Glutamatergic neuron (in vitro differentiated cells): Measurements from ENCODE around the gene IVNS1ABP. TPM values are rescaled to one million over a fixed set of nuclear protein-coding genes. Genes with fewer than 3 reads are reported as not detected.

Source experiments
- DNase-seq: peaks from one replicate; pipeline ENCODE4 v3.0.0; 2022
- H3K27ac Mint-ChIP-seq: one replicate; pipeline ENCODE4 v1.8.0; 2020; ENCODE audit warnings: mild to moderate bottlenecking, mixed read lengths, inconsistent platforms; ENCODE audit not compliant: unreplicated experiment
- H3K27me3 Mint-ChIP-seq: one replicate; pipeline ENCODE4 v1.8.0; 2020; ENCODE audit warnings: mild to moderate bottlenecking, moderate library complexity, mixed read lengths, inconsistent platforms; ENCODE audit not compliant: unreplicated experiment
- H3K36me3 Mint-ChIP-seq: one replicate; pipeline ENCODE4 v1.8.0; 2020; ENCODE audit warnings: mild to moderate bottlenecking, mixed read lengths, inconsistent platforms; ENCODE audit not compliant: unreplicated experiment
- H3K4me1 Mint-ChIP-seq: one replicate; pipeline ENCODE4 v1.8.0; 2020; ENCODE audit warnings: mild to moderate bottlenecking, low read depth, mixed read lengths, inconsistent platforms; ENCODE audit not compliant: unreplicated experiment
- H3K4me3 Mint-ChIP-seq: one replicate; pipeline ENCODE4 v1.8.0; 2020; ENCODE audit warnings: mild to moderate bottlenecking, mixed read lengths, inconsistent platforms; ENCODE audit not compliant: unreplicated experiment
- H3K9me3 Mint-ChIP-seq: one replicate; pipeline ENCODE4 v1.8.0; 2020; ENCODE audit warnings: mild to moderate bottlenecking, moderate library complexity, mixed read lengths, inconsistent platforms; ENCODE audit not compliant: unreplicated experiment
- CTCF ChIP-seq: fragments of 200-600 bp; sonication (generic); IDR thresholded peaks from one replicate; pipeline ENCODE4 v1.5.0; 2021; ENCODE audit not compliant: partially characterized antibody, unreplicated experiment
- total RNA-seq: library from RNA; stranded (reverse); fragmentation: NEBNext Ultra II Directional; extraction: Animal tissue kit (Norgen Biotek cat#: 25700); gene quantifications from one replicate; pipeline ENCODE4 v1.2.1, GENCODE V29; 2021; ENCODE audit not compliant: unreplicated experiment

IVNS1ABP gene
- total RNA-seq, 1 donor from 2014 or later = 93.2 TPM

- Mint-ChIP-seq H3K36me3 (no peaks in the 10 kb centered on the region), H3K27ac (no peak overlapping the region), H3K27me3 (peaks cover 2% of the 10 kb centered on the region), H3K4me3 (no peak overlapping the region), H3K4me1 (no peaks in the 10 kb centered on the region), H3K9me3 (no peaks in the 10 kb centered on the region)
- TF ChIP-seq CTCF = no peak
- DNase-seq = no peak
Observed at GRCh38 chr1:185287451-185287850, 29.6 kb downstream of the IVNS1ABP start.

GRCh38 chr1:185284533-185285276, 32.3 kb downstream of the IVNS1ABP start:
- H3K9me3 Mint-ChIP-seq = no peaks in the 10 kb centered on the region
- no peak overlapping the region for H3K4me3 Mint-ChIP-seq
- no peak for TF ChIP-seq CTCF
- no peak for DNase-seq
- H3K36me3 Mint-ChIP-seq = no peaks in the 10 kb centered on the region
- no peak overlapping the region for H3K27ac Mint-ChIP-seq
- peaks cover 2% of the 10 kb centered on the region for H3K27me3 Mint-ChIP-seq
- no peaks in the 10 kb centered on the region for H3K4me1 Mint-ChIP-seq

- Mint-ChIP-seq H3K9me3 (no peaks in the 10 kb centered on the region), H3K36me3 (no peaks in the 10 kb centered on the region), H3K27me3 (no peaks in the 10 kb centered on the region), H3K4me3 (no peak overlapping the region), H3K27ac (no peak overlapping the region), H3K4me1 (no peaks in the 10 kb centered on the region)
- TF ChIP-seq CTCF = no peak
- DNase-seq = no peak
Observed at GRCh38 chr1:185284116-185284515, 32.9 kb downstream of the IVNS1ABP start.

GRCh38 chr1:185281245-185281644, 35.8 kb downstream of the IVNS1ABP start:
- Mint-ChIP-seq H3K4me1 (peaks cover 4% of the 10 kb centered on the region), H3K27ac (no peak overlapping the region), H3K27me3 (no peaks in the 10 kb centered on the region), H3K4me3 (no peak overlapping the region), H3K36me3 (no peaks in the 10 kb centered on the region), H3K9me3 (no peaks in the 10 kb centered on the region)
- no peak for TF ChIP-seq CTCF
- no peak for DNase-seq

GRCh38 chr1:185280589-185280988, 36.5 kb downstream of the IVNS1ABP start:
- Mint-ChIP-seq H3K36me3 (no peaks in the 10 kb centered on the region), H3K4me1 (peaks cover 4% of the 10 kb centered on the region)

More at GRCh38 chr1:185280589-185280988, 36.5 kb downstream of the IVNS1ABP start:
- no peak for DNase-seq
- Mint-ChIP-seq H3K27ac (no peak overlapping the region), H3K27me3 (no peaks in the 10 kb centered on the region), H3K4me3 (no peak overlapping the region), H3K9me3 (no peaks in the 10 kb centered on the region)
- TF ChIP-seq CTCF = no peak
